Esophagus squamous epithelium (tissue), 5 donors: ENCODE data around the gene NOL4. TPM values are rescaled to one million over a fixed set of nuclear protein-coding genes. Genes with fewer than 3 reads are reported as not detected.
A peak's percentile ranks its signal among the peaks of the same experiment; 100 is the strongest.

ENCODE experiments used
- DNase-seq: peaks from one replicate; lab custom pipeline; 2025; lab: John Stamatoyannopoulos, UW
- H3K27ac ChIP-seq, 4 donors: fragments of 200-600 bp; sonication (generic); one replicate each; pipeline ENCODE4 v1.5.1; 2016 to 2019; ENCODE audit warnings: mild to moderate bottlenecking in 1 of 4
- H3K27me3 ChIP-seq, 4 donors: fragments of 200-600 bp; sonication (generic); 1 replicate in 3 of 4; 2 replicates in 1 of 4; pipeline versions ENCODE4 v1.5.1 to v1.6.0; 2017 to 2021; ENCODE audit warnings: antibody characterized with exemption in 1 of 4
- H3K36me3 ChIP-seq, 3 donors: fragments of 200-600 bp; sonication (generic); one replicate each; pipeline ENCODE4 v1.5.1; 2016 to 2019
- H3K4me1 ChIP-seq, 3 donors: fragments of 200-600 bp; sonication (generic); one replicate each; pipeline ENCODE4 v1.5.1; 2017 to 2019
- H3K4me3 ChIP-seq, 4 donors: fragments of 200-600 bp; sonication (generic); 1 replicate in 3 of 4; 2 replicates in 1 of 4; pipeline ENCODE4 v1.5.1; 2016 to 2019; ENCODE audit warnings: mild to moderate bottlenecking in 2 of 4, moderate library complexity in 1 of 4
- H3K9me3 ChIP-seq, 3 donors: fragments of 200-600 bp; sonication (generic); one replicate each; pipeline ENCODE4 v1.5.1; 2016 to 2019
- CTCF ChIP-seq, 6 experiments: fragments of 450-650 bp in 4 of 6; fragments of 200-600 bp in 2 of 6; sonication (generic) in 2 of 6; IDR thresholded peaks; one replicate each; pipeline ENCODE4 v1.5.1; 2016 to 2019; ENCODE audit warnings: antibody characterized with exemption in 6 of 6, mild to moderate bottlenecking in 4 of 6, moderate library complexity in 4 of 6
- POLR2A ChIP-seq, 4 donors: fragments of 450-650 bp; IDR thresholded peaks; one replicate each; pipeline ENCODE4 v1.6.1; 2017; ENCODE audit warnings: antibody characterized with exemption in 4 of 4, mild to moderate bottlenecking in 4 of 4, moderate library complexity in 3 of 4
- WGBS, 2 donors: methylation state at CpG; one replicate each; pipeline ENCODE4 v1.1.5; 2018; 5-methylcytosine and 5-hydroxymethylcytosine counted together
- intact Hi-C: fragments of 100-400 bp; cut with DNase I; formaldehyde crosslinking; loops from one replicate; pipeline ENCODE4 v1.15.0; 2022
- total RNA-seq, 4 donors: library from RNA; depleted of rRNA; stranded (reverse); fragments of >200 nt; gene quantifications; one replicate each; pipeline ENCODE4 v1.1.0, GENCODE V29; 2016
- donor health status: DM: yes; HTN: yes; CAD: no.

The NOL4 gene
- total RNA-seq, 4 donors from 2014 or later = not detected

- H3K27me3 ChIP-seq = peaks cover 5 to 91% (median 21%) of the 10 kb centered on the region in 4 donors
- H3K4me3 ChIP-seq = peak overlapping the region; percentile 16 to 63 (median 40)
Observed at GRCh38 chr18:34223164-34223892, 1.4 kb downstream of the NOL4 start.

GRCh38 chr18:34222307-34223163 is 2.2 kb downstream of the NOL4 start:
- Histone ChIP-seq H3K27ac (no peak overlapping the region), H3K4me1 (peaks cover 14 to 36% (median 31%) of the 10 kb centered on the region in 3 donors), H3K4me3 (peak overlapping the region; percentile 16 to 63 (median 40)), H3K36me3 (no peaks in the 10 kb centered on the region), H3K27me3 (peaks cover 5 to 88% (median 21%) of the 10 kb centered on the region in 4 donors), H3K9me3 (no peaks in the 10 kb centered on the region)
- intact Hi-C loops = no loop called here
- 2 to 7% methylated on average over 11 to 31 of the region's 68 CpGs for WGBS, 2 donors
- no peak for DNase-seq
- TF ChIP-seq CTCF (IDR thresholded peaks at IDR 0.05) = no peak
- no peak for TF ChIP-seq POLR2A (IDR thresholded peaks at IDR 0.05)

More at GRCh38 chr18:34223164-34223892, 1.4 kb downstream of the NOL4 start:
- no peak overlapping the region for H3K27ac ChIP-seq
- H3K4me1 ChIP-seq = peaks cover 14 to 36% (median 31%) of the 10 kb centered on the region in 3 donors
- WGBS, 2 donors = 3 to 19% methylated on average over 15 to 43 of the region's 51 CpGs
- H3K9me3 ChIP-seq = no peaks in the 10 kb centered on the region
- intact Hi-C loops = no loop called here
- TF ChIP-seq CTCF (IDR thresholded peaks at IDR 0.05) (no peak), POLR2A (IDR thresholded peaks at IDR 0.05) (no peak)
- DNase-seq = no peak
- H3K36me3 ChIP-seq = no peaks in the 10 kb centered on the region

- H3K4me1 ChIP-seq = peaks cover 14 to 36% (median 31%) of the 10 kb centered on the region in 3 donors
- peaks cover 5 to 84% (median 21%) of the 10 kb centered on the region in 4 donors for H3K27me3 ChIP-seq
- intact Hi-C loops = no loop called here
- H3K36me3 ChIP-seq = no peaks in the 10 kb centered on the region
- H3K27ac ChIP-seq = no peak overlapping the region
- 10 to 11% methylated on average over 5 to 11 of the region's 11 CpGs for WGBS, 2 donors
- H3K9me3 ChIP-seq = no peaks in the 10 kb centered on the region
- DNase-seq = no peak
- no peak for TF ChIP-seq POLR2A (IDR thresholded peaks at IDR 0.05)
- TF ChIP-seq CTCF (IDR thresholded peaks at IDR 0.05) = no peak
- H3K4me3 ChIP-seq = peak overlapping the region; percentile 16 to 63 (median 40)
Observed at GRCh38 chr18:34221971-34222306, 2.8 kb downstream of the NOL4 start.

- intact Hi-C loops = no loop called here
- Histone ChIP-seq H3K27me3 (peaks cover 5 to 67% (median 20%) of the 10 kb centered on the region in 4 donors), H3K4me3 (no peak overlapping the region), H3K27ac (no peak overlapping the region), H3K4me1 (peaks cover 14 to 36% (median 31%) of the 10 kb centered on the region in 3 donors), H3K36me3 (no peaks in the 10 kb centered on the region), H3K9me3 (no peaks in the 10 kb centered on the region)
- whole genome bisulfite sequencing, 2 donors = 65 to 66% methylated on average over 6 of the region's 6 CpGs
- DNase-seq = no peak
- TF ChIP-seq CTCF (IDR thresholded peaks at IDR 0.05) (no peak), POLR2A (IDR thresholded peaks at IDR 0.05) (no peak)
Observed at GRCh38 chr18:34220081-34220815, 4.5 kb downstream of the NOL4 start.
